ENCODE results near the gene ZBTB24. TPM values are rescaled to one million over a fixed set of nuclear protein-coding genes. Genes with fewer than 3 reads are reported as not detected.

Gene ZBTB24
- total RNA-seq, 1 experiment from 2014 or later = 27.3 TPM

- H3K36me3 Mint-ChIP-seq (ENCODE audit: insufficient read depth in 1 of 3, low read depth in 3 of 3) = peaks cover 2 to 29% (median 6%) of the 10 kb centered on the region in 3 experiments; a peak in 5 of 7 replicates
Observed at GRCh38 chr6:109515781-109516409, 32.9 kb upstream of the ZBTB24 start.

More at GRCh38 chr6:109515781-109516409, 32.9 kb upstream of the ZBTB24 start:
- Histone ChIP-seq H2BK15ac (ENCODE audit: low read depth, low read length) (no peak overlapping the region), H3K4ac (ENCODE audit: low read depth, low read length) (no peak overlapping the region), H3K27me3 (ENCODE audit: insufficient read depth, low read length) (no peaks in the 10 kb centered on the region), H3K79me2 (ENCODE audit: insufficient read depth, low read length) (no peaks in the 10 kb centered on the region), H4K5ac (ENCODE audit: insufficient read length, low read depth, low read length) (no peak overlapping the region), H2AK5ac (ENCODE audit: insufficient read length, low read length) (no peak overlapping the region), H3K56ac (ENCODE audit: insufficient read length, low read depth, low read length) (no peak overlapping the region), H3K9ac (ENCODE audit: extremely low read depth, insufficient read length, low read length) (no peak overlapping the region), H3K18ac (ENCODE audit: insufficient read length, low read depth, low read length) (no peak overlapping the region), H3K23ac (ENCODE audit: insufficient read length, low read depth, low read length) (no peak overlapping the region), H2AFZ (ENCODE audit: low read length) (no peak overlapping the region), H3K27ac (ENCODE audit: insufficient read length, low read depth, low read length) (no peak overlapping the region), H3K4me2 (ENCODE audit: insufficient read depth, insufficient read length, low read length) (no peak overlapping the region), H3K4me1 (ENCODE audit: insufficient read depth, low read length) (no peaks in the 10 kb centered on the region), H2BK20ac (ENCODE audit: low read depth, low read length, poor library complexity, severe bottlenecking) (no peak overlapping the region), H3K14ac (ENCODE audit: insufficient read depth, low read length) (no peak overlapping the region), H2BK12ac (ENCODE audit: insufficient read length, low read depth, low read length) (no peak overlapping the region), H3K79me1 (ENCODE audit: insufficient read depth, low read depth, low read length, poor library complexity, severe bottlenecking) (no peaks in the 10 kb centered on the region), H3K9me3 (ENCODE audit: control insufficient read depth, low read depth, low read length) (no peaks in the 10 kb centered on the region), H2BK5ac (ENCODE audit: insufficient read length, low read length) (no peak overlapping the region), H4K8ac (replicated peaks; ENCODE audit: insufficient read length, low read depth, low read length) (no peak overlapping the region), H3K23me2 (ENCODE audit: insufficient read length, low read depth, low read length, poor library complexity, severe bottlenecking) (no peaks in the 10 kb centered on the region), H3T11ph (ENCODE audit: low read length) (no peak overlapping the region), H4K91ac (ENCODE audit: insufficient read length, low read depth, low read length) (no peak overlapping the region), H4K20me1 (ENCODE audit: control insufficient read depth, insufficient read depth, insufficient read length) (no peaks in the 10 kb centered on the region), H2BK120ac (ENCODE audit: low read depth, low read length, poor library complexity, severe bottlenecking) (no peak overlapping the region)
- no CpG with 5 or more reads among the region's 6 CpGs for WGBS (ENCODE audit: extremely low coverage, insufficient read length, low lambda C conversion rate)
- H3K27ac Mint-ChIP-seq = no peak overlapping the region
- peaks cover 30 to 42% of the 10 kb centered on the region in 2 experiments for H3K4me1 Mint-ChIP-seq
- peaks cover 12 to 18% of the 10 kb centered on the region in 2 experiments for H3K9me3 Mint-ChIP-seq
- TF ChIP-seq CTCF (conservative IDR thresholded peaks at IDR 0.05) = no peak
- DNase-seq = no peak
- no peak overlapping the region for H3K4me3 Mint-ChIP-seq
- H3K27me3 Mint-ChIP-seq (ENCODE audit: low read depth) = no peaks in the 10 kb centered on the region

All from H9 (cell line).